Measurements from ENCODE around the gene RASGRF2.

- TF ChIP-seq POLR2A (IDR thresholded peaks at IDR 0.05), result no peak
- no peak for TF ChIP-seq EP300 (IDR thresholded peaks at IDR 0.05)
- no peak for TF ChIP-seq POLR2AphosphoS5 (IDR thresholded peaks at IDR 0.05)
These were observed 126.7 kb downstream of the RASGRF2 start for GRCh38 chr5:81086881-81087281.

Measured in suprapubic skin (tissue), 4 donors.